ENCODE results near the gene KLK7. TPM values are rescaled to one million over a fixed set of nuclear protein-coding genes. Genes with fewer than 3 reads are reported as not detected.

Gene KLK7
- total RNA-seq, 2 donors from 2014 or later: not detected

GRCh38 chr19:50932690-50933083 is 51.0 kb downstream of the KLK7 start:
- Histone ChIP-seq H3K27me3 (replicated peaks; ENCODE audit: insufficient read depth) (no peaks in the 10 kb centered on the region), H3K4me3 (no peak overlapping the region), H3K27ac (no peak overlapping the region), H3K4me1 (ENCODE audit: control insufficient read depth in 1 of 2, low read depth in 2 of 2) (no peaks in the 10 kb centered on the region), H3K36me3 (no peaks in the 10 kb centered on the region), H3K9me3 (no peaks in the 10 kb centered on the region)
- ATAC-seq (ENCODE audit: insufficient number of reproducible peaks, low FRiP score, low read depth): no peak
- TF ChIP-seq, protein P1, sequence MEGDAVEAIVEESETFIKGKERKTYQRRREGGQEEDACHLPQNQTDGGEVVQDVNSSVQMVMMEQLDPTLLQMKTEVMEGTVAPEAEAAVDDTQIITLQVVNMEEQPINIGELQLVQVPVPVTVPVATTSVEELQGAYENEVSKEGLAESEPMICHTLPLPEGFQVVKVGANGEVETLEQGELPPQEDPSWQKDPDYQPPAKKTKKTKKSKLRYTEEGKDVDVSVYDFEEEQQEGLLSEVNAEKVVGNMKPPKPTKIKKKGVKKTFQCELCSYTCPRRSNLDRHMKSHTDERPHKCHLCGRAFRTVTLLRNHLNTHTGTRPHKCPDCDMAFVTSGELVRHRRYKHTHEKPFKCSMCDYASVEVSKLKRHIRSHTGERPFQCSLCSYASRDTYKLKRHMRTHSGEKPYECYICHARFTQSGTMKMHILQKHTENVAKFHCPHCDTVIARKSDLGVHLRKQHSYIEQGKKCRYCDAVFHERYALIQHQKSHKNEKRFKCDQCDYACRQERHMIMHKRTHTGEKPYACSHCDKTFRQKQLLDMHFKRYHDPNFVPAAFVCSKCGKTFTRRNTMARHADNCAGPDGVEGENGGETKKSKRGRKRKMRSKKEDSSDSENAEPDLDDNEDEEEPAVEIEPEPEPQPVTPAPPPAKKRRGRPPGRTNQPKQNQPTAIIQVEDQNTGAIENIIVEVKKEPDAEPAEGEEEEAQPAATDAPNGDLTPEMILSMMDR (IDR thresholded peaks at IDR 0.05): no peak
- no peak for DNase-seq (ENCODE audit: low spot score)

- no peak for ATAC-seq (ENCODE audit: insufficient number of reproducible peaks, low FRiP score, low read depth)
- DNase-seq (ENCODE audit: low spot score): no peak
- TF ChIP-seq, protein P1 (IDR thresholded peaks at IDR 0.05): no peak
- Histone ChIP-seq H3K27me3 (replicated peaks; ENCODE audit: insufficient read depth) (no peaks in the 10 kb centered on the region), H3K27ac (no peak overlapping the region), H3K4me1 (ENCODE audit: control insufficient read depth in 1 of 2, low read depth in 2 of 2) (no peaks in the 10 kb centered on the region), H3K9me3 (no peaks in the 10 kb centered on the region), H3K4me3 (no peak overlapping the region), H3K36me3 (no peaks in the 10 kb centered on the region)
These were observed 51.6 kb downstream of the KLK7 start for GRCh38 chr19:50932018-50932689.

GRCh38 chr19:50931023-50931422 is 52.7 kb downstream of the KLK7 start:
- DNase-seq (ENCODE audit: low spot score): no peak
- no peak overlapping the region for H3K27ac ChIP-seq
- H3K4me3 ChIP-seq: no peak overlapping the region
- H3K4me1 ChIP-seq (ENCODE audit: control insufficient read depth in 1 of 2, low read depth in 2 of 2): no peaks in the 10 kb centered on the region
- no peaks in the 10 kb centered on the region for H3K36me3 ChIP-seq
- no peaks in the 10 kb centered on the region for H3K27me3 ChIP-seq (replicated peaks; ENCODE audit: insufficient read depth)
- H3K9me3 ChIP-seq: no peaks in the 10 kb centered on the region
- ATAC-seq (ENCODE audit: insufficient number of reproducible peaks, low FRiP score, low read depth): no peak
- TF ChIP-seq, protein P1 (IDR thresholded peaks at IDR 0.05): no peak

- ATAC-seq (ENCODE audit: insufficient number of reproducible peaks, low FRiP score, low read depth) (no peak), DNase-seq (ENCODE audit: low spot score) (no peak)
- TF ChIP-seq, protein P1 (IDR thresholded peaks at IDR 0.05): no peak
- Histone ChIP-seq H3K27ac (no peak overlapping the region), H3K4me3 (no peak overlapping the region), H3K4me1 (ENCODE audit: control insufficient read depth in 1 of 2, low read depth in 2 of 2) (no peaks in the 10 kb centered on the region), H3K36me3 (no peaks in the 10 kb centered on the region), H3K27me3 (replicated peaks; ENCODE audit: insufficient read depth) (no peaks in the 10 kb centered on the region), H3K9me3 (no peaks in the 10 kb centered on the region)
These were observed 54.9 kb downstream of the KLK7 start for GRCh38 chr19:50928831-50929230.

Other genes with a start within 250 kb of the KLK7 start
- gene GPR32, start 213.5 kb downstream of the KLK7 start, total RNA-seq: not detected
- gene ACP4, start 193.5 kb downstream of the KLK7 start, total RNA-seq: not detected
- not detected for gene KLK1, start 160.1 kb downstream of the KLK7 start, total RNA-seq
- gene KLK15, start 150.3 kb downstream of the KLK7 start, total RNA-seq: not detected
- gene KLK3, start 129.0 kb downstream of the KLK7 start, total RNA-seq: not detected
- gene KLK2, start 110.5 kb downstream of the KLK7 start, total RNA-seq: not detected
- not detected for gene KLK4, start 72.5 kb downstream of the KLK7 start, total RNA-seq
- not detected for gene KLK5, start 30.9 kb downstream of the KLK7 start, total RNA-seq
- gene KLK6, start 14.3 kb downstream of the KLK7 start, total RNA-seq: not detected
- not detected for gene KLK8, start 17.7 kb upstream of the KLK7 start, total RNA-seq
- not detected for gene KLK10, start 35.8 kb upstream of the KLK7 start, total RNA-seq
- under 1 TPM in 1 of 2 donors, not detected in 1; 0.85 TPM for gene KLK11, start 42.7 kb upstream of the KLK7 start, total RNA-seq
- gene KLK12, start 51.1 kb upstream of the KLK7 start, total RNA-seq: not detected
- gene KLK13, start 81.2 kb upstream of the KLK7 start, total RNA-seq: not detected
- gene KLK14, start 99.0 kb upstream of the KLK7 start, total RNA-seq: not detected
- gene CTU1, start 124.5 kb upstream of the KLK7 start, total RNA-seq: 10 to 100 TPM in 1 of 2 donors, 1 to 10 TPM in 1; 4.9 to 12.5 TPM
- gene SIGLEC9, start 141.0 kb upstream of the KLK7 start, total RNA-seq: 10 to 100 TPM; 13.1 to 15.2 TPM
- 1 to 10 TPM; 2.4 to 5.9 TPM for gene SIGLEC7, start 158.4 kb upstream of the KLK7 start, total RNA-seq
- gene CD33, start 241.2 kb upstream of the KLK7 start, total RNA-seq: 10 to 100 TPM in 1 of 2 donors, 1 to 10 TPM in 1; 8.1 to 11.7 TPM

Measured in thoracic aorta (tissue), 2 donors.